CD14-positive monocyte (primary cell): Measurements from ENCODE around the gene KLHL42. TPM values are rescaled to one million over a fixed set of nuclear protein-coding genes. Genes with fewer than 3 reads are reported as not detected.
A peak's percentile ranks its signal among the peaks of the same experiment; 100 is the strongest.

Source experiments
- DNase-seq, 3 donors: peaks; one replicate each; pipeline ENCODE4 v3.0.0-alpha.2; 2011 to 2022
- H2AFZ ChIP-seq: 2 replicates; pipeline ENCODE4 v1.6.0; 2012; ENCODE audit warnings: mild to moderate bottlenecking, low read depth, low read length, inconsistent platforms; ENCODE audit not compliant: insufficient read depth, poor library complexity, severe bottlenecking
- H3K27ac ChIP-seq, 2 donors: 1 replicate in 1 of 2; 2 replicates in 1 of 2; pipeline ENCODE4 v1.5.1; 2012 to 2013; ENCODE audit warnings: low read length in 2 of 2, control low read depth in 1 of 2, inconsistent platforms in 1 of 2, low read depth in 1 of 2, mild to moderate bottlenecking in 1 of 2
- H3K27me3 ChIP-seq, 2 donors: one replicate each; pipeline versions ENCODE4 v1.6.0 to v1.6.1; 2011 to 2013; ENCODE audit warnings: low read length in 2 of 2; ENCODE audit not compliant: control insufficient read depth in 2 of 2, insufficient read depth in 2 of 2
- H3K36me3 ChIP-seq, 2 donors: replicated peaks in 1 of 2; 1 replicate in 1 of 2; 2 replicates in 1 of 2; pipeline versions ENCODE4 v1.5.1 to v1.6.1; 2012 to 2013; ENCODE audit warnings: low read length in 2 of 2, control low read depth in 1 of 2, inconsistent platforms in 1 of 2, mild to moderate bottlenecking in 1 of 2; ENCODE audit not compliant: insufficient read depth in 2 of 2, control insufficient read depth in 1 of 2
- H3K4me1 ChIP-seq, 2 donors: 1 replicate in 1 of 2; 2 replicates in 1 of 2; pipeline versions ENCODE4 v1.5.1 to v1.6.1; 2012 to 2013; ENCODE audit warnings: low read length in 2 of 2, control low read depth in 1 of 2, inconsistent platforms in 1 of 2, mild to moderate bottlenecking in 1 of 2, moderate library complexity in 1 of 2; ENCODE audit not compliant: insufficient read depth in 2 of 2, control insufficient read depth in 1 of 2
- H3K4me2 ChIP-seq: replicated peaks from 2 replicates; pipeline ENCODE3; 2012; ENCODE audit warnings: low read length, moderate library complexity, mild to moderate bottlenecking; ENCODE audit not compliant: poor library complexity, severe bottlenecking; ENCODE audit errors: extremely low read depth
- H3K4me3 ChIP-seq, 3 experiments: fragments of 200-600 bp in 1 of 3; sonication (generic) in 1 of 3; replicated peaks in 1 of 3; 1 replicate in 2 of 3; 2 replicates in 1 of 3; pipeline ENCODE4 v1.5.1; 2011 to 2013; ENCODE audit warnings: low read length in 3 of 3, mild to moderate bottlenecking in 3 of 3, control low read depth in 2 of 3, low read depth in 2 of 3, inconsistent platforms in 1 of 3, moderate library complexity in 1 of 3
- H3K79me2 ChIP-seq: 2 replicates; pipeline ENCODE4 v1.6.0; 2012; ENCODE audit warnings: mild to moderate bottlenecking, control low read depth, inconsistent platforms, low read length, moderate library complexity; ENCODE audit not compliant: insufficient read depth
- H3K9ac ChIP-seq: 2 replicates; pipeline ENCODE4 v1.6.0; 2017; ENCODE audit warnings: low read length, mild to moderate bottlenecking; ENCODE audit not compliant: insufficient read depth, poor library complexity, severe bottlenecking
- H3K9me3 ChIP-seq, 2 donors: replicated peaks in 1 of 2; 1 replicate in 1 of 2; 2 replicates in 1 of 2; pipeline versions ENCODE4 v1.5.1 to v1.6.1; 2012 to 2013; ENCODE audit warnings: low read length in 2 of 2, control low read depth in 1 of 2; ENCODE audit not compliant: control insufficient read depth in 1 of 2, insufficient read depth in 1 of 2
- H4K20me1 ChIP-seq: 2 replicates; pipeline ENCODE4 v1.6.0; 2012; ENCODE audit warnings: mild to moderate bottlenecking, low read length, control low read depth, moderate library complexity; ENCODE audit not compliant: insufficient read depth
- H3K27ac Mint-ChIP-seq, 7 donors: one replicate each; pipeline ENCODE4 v1.8.0; 2020; ENCODE audit warnings: mild to moderate bottlenecking in 7 of 7, mixed read lengths in 7 of 7, moderate library complexity in 6 of 7, inconsistent platforms in 2 of 7
- H3K27me3 Mint-ChIP-seq, 3 donors: one replicate each; pipeline ENCODE4 v1.8.0; 2021 to 2022; ENCODE audit warnings: low read depth in 3 of 3, mild to moderate bottlenecking in 3 of 3, mixed read lengths in 3 of 3, moderate library complexity in 3 of 3, inconsistent platforms in 1 of 3
- H3K36me3 Mint-ChIP-seq, 2 donors: one replicate each; pipeline ENCODE4 v1.8.0; 2020; ENCODE audit warnings: mixed read lengths in 2 of 2, inconsistent platforms in 1 of 2, mild to moderate bottlenecking in 1 of 2
- H3K4me1 Mint-ChIP-seq: one replicate; pipeline ENCODE4 v1.8.0; 2020; ENCODE audit warnings: mild to moderate bottlenecking, mixed read lengths
- H3K4me3 Mint-ChIP-seq, 2 donors: one replicate each; pipeline ENCODE4 v1.8.0; 2020; ENCODE audit warnings: mild to moderate bottlenecking in 2 of 2, mixed read lengths in 2 of 2, moderate library complexity in 1 of 2
- H3K9me3 Mint-ChIP-seq, 7 donors: one replicate each; pipeline ENCODE4 v1.8.0; 2020 to 2022; ENCODE audit warnings: mixed read lengths in 7 of 7, mild to moderate bottlenecking in 6 of 7, moderate library complexity in 6 of 7, inconsistent platforms in 2 of 7
- CTCF ChIP-seq: fragments of 200-600 bp; IDR thresholded peaks from one replicate; pipeline ENCODE4 v1.8.0; 2022; ENCODE audit warnings: antibody characterized with exemption, mild to moderate bottlenecking
- WGBS: methylation state at CpG from one replicate; pipeline ENCODE4 v1.1.5; 2013; ENCODE audit warnings: missing lambda C conversion rate; ENCODE audit not compliant: insufficient coverage; 5-methylcytosine and 5-hydroxymethylcytosine counted together
- intact Hi-C, 2 donors: fragments of 100-400 bp; cut with micrococcal nuclease; formaldehyde crosslinking; loops; one replicate each; pipeline versions ENCODE4 v1.15.0 to v1.15.1; 2023
- polyA plus RNA-seq, 3 donors: library from polyadenylated mRNA; depleted of rRNA in 1 of 3; unstranded in 2 of 3; stranded (reverse) in 1 of 3; fragments of 300-500 nt in 2 of 3; fragments of >200 nt in 1 of 3; fragmentation: Illumina TruSeq in 2 of 3; gene quantifications; 1 replicate in 2 of 3; 2 replicates in 1 of 3; pipeline ENCODE4 v1.2.3, GENCODE V29; 2012 to 2021

The KLHL42 gene
- polyA plus RNA-seq, 3 donors, result 4.1 to 9.9 (median 7.5) TPM

GRCh38 chr12:27812502-27812901 is 32.5 kb downstream of the KLHL42 start:
- intact Hi-C loops, result no loop called here
- Mint-ChIP-seq H3K27me3 (peaks cover 0 to 6% (median 1%) of the 10 kb centered on the region in 3 donors), H3K4me3 (no peak overlapping the region), H3K27ac (no peak overlapping the region), H3K4me1 (peaks cover 3% of the 10 kb centered on the region), H3K9me3 (peaks cover 0 to 3% (median 0%) of the 10 kb centered on the region in 7 donors), H3K36me3 (no peaks in the 10 kb centered on the region)
- no peaks in the 10 kb centered on the region for H3K9me3 ChIP-seq
- no peak overlapping the region for H3K4me3 ChIP-seq
- TF ChIP-seq CTCF, result no peak
- no peak overlapping the region for H3K27ac ChIP-seq
- H3K36me3 ChIP-seq, result no peaks in the 10 kb centered on the region
- no peaks in the 10 kb centered on the region for H4K20me1 ChIP-seq
- no peak for DNase-seq
- H3K4me2 ChIP-seq, result no peak overlapping the region
- no peak overlapping the region for H3K9ac ChIP-seq
- no peaks in the 10 kb centered on the region for H3K4me1 ChIP-seq
- H2AFZ ChIP-seq, result no peak overlapping the region
- H3K79me2 ChIP-seq, result no peaks in the 10 kb centered on the region
- H3K27me3 ChIP-seq, result no peaks in the 10 kb centered on the region
- 82% methylated on average over 4 of the region's 6 CpGs for WGBS

GRCh38 chr12:27814411-27814810 is 34.4 kb downstream of the KLHL42 start:
- no peaks in the 10 kb centered on the region for H3K27me3 ChIP-seq
- peaks cover 3% of the 10 kb centered on the region for H3K4me1 Mint-ChIP-seq
- H3K4me2 ChIP-seq, result no peak overlapping the region
- no peak overlapping the region for H3K4me3 ChIP-seq
- no peak overlapping the region for H2AFZ ChIP-seq
- H3K9me3 Mint-ChIP-seq, result peaks cover 0 to 3% (median 0%) of the 10 kb centered on the region in 7 donors
- H3K27me3 Mint-ChIP-seq, result peaks cover 0 to 7% (median under 1%) of the 10 kb centered on the region in 3 donors
- no peak overlapping the region for H3K27ac Mint-ChIP-seq
- H3K4me1 ChIP-seq, result no peaks in the 10 kb centered on the region
- DNase-seq, result peak in 1 of 3 donors; percentile 19
- H3K79me2 ChIP-seq, result no peaks in the 10 kb centered on the region
- intact Hi-C loops, result no loop called here
- no peaks in the 10 kb centered on the region for H4K20me1 ChIP-seq
- no peak overlapping the region for H3K4me3 Mint-ChIP-seq
- WGBS, result no CpG with 5 or more reads among the region's 2 CpGs
- no peak for TF ChIP-seq CTCF
- H3K9me3 ChIP-seq, result no peaks in the 10 kb centered on the region
- no peak overlapping the region for H3K27ac ChIP-seq
- no peaks in the 10 kb centered on the region for H3K36me3 ChIP-seq
- H3K36me3 Mint-ChIP-seq, result no peaks in the 10 kb centered on the region
- H3K9ac ChIP-seq, result no peak overlapping the region
